SU-DHL-6 (cell line): ENCODE measurements around the gene TRIP4.

Experiments
- H2AFZ ChIP-seq: fragments of 200-600 bp; sonication (generic); 2 replicates; pipeline ENCODE4 v1.6.1; 2014; ENCODE audit warnings: low read depth, mild to moderate bottlenecking, moderate library complexity, mixed read lengths, antibody characterized with exemption, low read length; ENCODE audit not compliant: severe bottlenecking
- H3F3A ChIP-seq: fragments of 200-600 bp; shearing (Covaris generic); 2 replicates; pipeline ENCODE4 v1.6.0; 2016; ENCODE audit warnings: antibody characterized with exemption, mild to moderate bottlenecking; ENCODE audit not compliant: insufficient read depth
- H3K27ac ChIP-seq: fragments of 200-600 bp; sonication (generic); 2 replicates; pipeline ENCODE4 v1.5.1; 2016; ENCODE audit warnings: low read depth, mild to moderate bottlenecking, low read length, moderate library complexity, mixed read lengths
- H3K27me3 ChIP-seq: fragments of 200-600 bp; sonication (generic), shearing (Covaris generic); 2 replicates; pipeline ENCODE4 v1.6.0; 2014; ENCODE audit warnings: mild to moderate bottlenecking, low read length
- H3K36me3 ChIP-seq: fragments of 200-600 bp; sonication (generic); 2 replicates; pipeline ENCODE4 v1.6.1; 2014; ENCODE audit warnings: mild to moderate bottlenecking, low read length, mixed read lengths
- H3K4me2 ChIP-seq: fragments of 300-600, 200-600 bp; shearing (Covaris generic), sonication (generic); 2 replicates; pipeline ENCODE4 v1.6.0; 2014; ENCODE audit warnings: low read length, low read depth, mild to moderate bottlenecking; ENCODE audit not compliant: poor library complexity, severe bottlenecking
- H3K4me3 ChIP-seq: fragments of 200-600 bp; sonication (generic); 2 replicates; pipeline ENCODE4 v1.5.1; 2014; ENCODE audit warnings: antibody characterized with exemption, low read length, mild to moderate bottlenecking, mixed read lengths; ENCODE audit not compliant: insufficient read depth, poor library complexity, severe bottlenecking
- H3K79me2 ChIP-seq: fragments of 200-600 bp; sonication (generic); 2 replicates; pipeline ENCODE4 v1.6.1; 2014; ENCODE audit warnings: mild to moderate bottlenecking, low read length, moderate library complexity; ENCODE audit not compliant: insufficient read depth
- H3K9ac ChIP-seq: fragments of 200-600 bp; sonication (generic); 2 replicates; pipeline ENCODE4 v1.7.0; 2014; ENCODE audit warnings: mild to moderate bottlenecking, low read length
- H3K9me2 ChIP-seq: fragments of 200-600 bp; sonication (generic); replicated peaks from 2 replicates; pipeline ENCODE4 v1.6.1; 2014; ENCODE audit warnings: low read length; ENCODE audit not compliant: insufficient read depth
- H3K9me3 ChIP-seq: fragments of 200-600 bp; sonication (generic); 2 replicates; pipeline ENCODE4 v1.6.1; 2014; ENCODE audit warnings: low read length, mixed read lengths; ENCODE audit not compliant: insufficient read depth
- H4K20me1 ChIP-seq: fragments of 200-600 bp; sonication (generic); 2 replicates; pipeline ENCODE4 v1.6.1; 2014; ENCODE audit warnings: low read depth, mild to moderate bottlenecking, antibody characterized with exemption, low read length, moderate library complexity, mixed read lengths
- CTCF ChIP-seq: fragments of 200-600 bp; sonication (generic); IDR thresholded peaks from one replicate; pipeline ENCODE4 v1.5.1; 2017; ENCODE audit warnings: antibody characterized with exemption, mild to moderate bottlenecking, low read length, moderate library complexity; ENCODE audit not compliant: insufficient read depth, poor library complexity, severe bottlenecking
- EZH2phosphoT487 ChIP-seq: fragments of 200-600 bp; sonication (generic), shearing (Covaris generic); conservative IDR thresholded peaks from 2 replicates; pipeline ENCODE4 v1.6.1; 2018; ENCODE audit warnings: mild to moderate bottlenecking, antibody characterized with exemption, low read length, moderate library complexity, mixed read lengths

TRIP4 gene

GRCh38 chr15:64348455-64348854, 39.2 kb upstream of the TRIP4 start:
- TF ChIP-seq EZH2phosphoT487: no peak
- no peak for TF ChIP-seq CTCF

GRCh38 chr15:64349375-64349774, 38.3 kb upstream of the TRIP4 start:
- Histone ChIP-seq H3K79me2 (peaks cover 68% of the 10 kb centered on the region), H3K9me2 (no peaks in the 10 kb centered on the region), H3K9me3 (no peaks in the 10 kb centered on the region)

More at GRCh38 chr15:64348455-64348854, 39.2 kb upstream of the TRIP4 start:
- Histone ChIP-seq H3K36me3 (peaks cover 4% of the 10 kb centered on the region; the same call in 1 of the 2 replicates), H3F3A (peaks cover 5% of the 10 kb centered on the region; the same call in 1 of the 2 replicates), H3K27me3 (no peaks in the 10 kb centered on the region), H3K9ac (no peak overlapping the region), H3K9me3 (no peaks in the 10 kb centered on the region), H4K20me1 (peaks cover 6% of the 10 kb centered on the region; the same call in 1 of the 2 replicates), H3K4me3 (no peak overlapping the region), H3K9me2 (no peaks in the 10 kb centered on the region), H3K4me2 (no peak overlapping the region), H3K27ac (no peak overlapping the region), H3K79me2 (peaks cover 67% of the 10 kb centered on the region), H2AFZ (no peak overlapping the region)

GRCh38 chr15:64351265-64351664, 36.4 kb upstream of the TRIP4 start:
- Histone ChIP-seq H3K9me3 (no peaks in the 10 kb centered on the region), H3K27me3 (no peaks in the 10 kb centered on the region), H3K9ac (no peak overlapping the region), H3K79me2 (peaks cover 64% of the 10 kb centered on the region), H3K4me2 (no peak overlapping the region), H2AFZ (no peak overlapping the region), H3K27ac (no peak overlapping the region), H3K9me2 (no peaks in the 10 kb centered on the region), H3K36me3 (peaks cover 4% of the 10 kb centered on the region; the same call in 1 of the 2 replicates), H3K4me3 (no peak overlapping the region), H3F3A (peaks cover 6% of the 10 kb centered on the region), H4K20me1 (peaks cover 6% of the 10 kb centered on the region; the same call in 1 of the 2 replicates)
- no peak for TF ChIP-seq EZH2phosphoT487
- TF ChIP-seq CTCF: no peak

More at GRCh38 chr15:64349375-64349774, 38.3 kb upstream of the TRIP4 start:
- no peak overlapping the region for H3K4me2 ChIP-seq
- no peak overlapping the region for H3K27ac ChIP-seq
- H3K36me3 ChIP-seq: peaks cover 4% of the 10 kb centered on the region; the same call in 1 of the 2 replicates
- TF ChIP-seq CTCF: no peak
- TF ChIP-seq EZH2phosphoT487: no peak
- H4K20me1 ChIP-seq: peaks cover 6% of the 10 kb centered on the region; the same call in 1 of the 2 replicates
- no peak overlapping the region for H3K9ac ChIP-seq
- H3K27me3 ChIP-seq: no peaks in the 10 kb centered on the region
- no peak overlapping the region for H3K4me3 ChIP-seq
- H3F3A ChIP-seq: peaks cover 5% of the 10 kb centered on the region; the same call in 1 of the 2 replicates
- no peak overlapping the region for H2AFZ ChIP-seq
